ENCODE results near the gene SPIRE1.
"Not testable (repeated sequence)": the region's sequence is repeated elsewhere in the genome, so short reads cannot be mapped to it uniquely, and the experiment has no call there.

Gene SPIRE1

GRCh38 chr18:12416098-12416729 lies 241.7 kb downstream of the SPIRE1 start:
- no peak for DNase-seq (ENCODE audit: low spot score)

- DNase-seq (ENCODE audit: low spot score), result no peak
These were observed 246.5 kb downstream of the SPIRE1 start for GRCh38 chr18:12411456-12411855.

- not testable (repeated sequence) for DNase-seq (ENCODE audit: low spot score)
These were observed 247.2 kb downstream of the SPIRE1 start for GRCh38 chr18:12410747-12411146.

GRCh38 chr18:12410081-12410481 lies 247.8 kb downstream of the SPIRE1 start:
- DNase-seq (ENCODE audit: low spot score), result peak; percentile 21

- DNase-seq (ENCODE audit: low spot score), result peak; percentile 45
These were observed 248.4 kb downstream of the SPIRE1 start for GRCh38 chr18:12409469-12409868.

- peak; percentile 24 for DNase-seq (ENCODE audit: low spot score)
These were observed 249.5 kb downstream of the SPIRE1 start for GRCh38 chr18:12408247-12408869.

- no peak for DNase-seq (ENCODE audit: low spot score)
These were observed 251.4 kb downstream of the SPIRE1 start for GRCh38 chr18:12406371-12407111.

GRCh38 chr18:12405066-12405465 lies 252.8 kb downstream of the SPIRE1 start:
- no peak for DNase-seq (ENCODE audit: low spot score)

GRCh38 chr18:12403601-12404506 lies 254.1 kb downstream of the SPIRE1 start:
- peak; percentile 93 for DNase-seq (ENCODE audit: low spot score)

GRCh38 chr18:12401881-12402280 lies 256.0 kb downstream of the SPIRE1 start:
- DNase-seq (ENCODE audit: low spot score), result no peak

GRCh38 chr18:12399231-12399630 lies 258.7 kb downstream of the SPIRE1 start:
- no peak for DNase-seq (ENCODE audit: low spot score)

- no peak for DNase-seq (ENCODE audit: low spot score)
These were observed 259.3 kb downstream of the SPIRE1 start for GRCh38 chr18:12398625-12399024.

GRCh38 chr18:12397793-12398192 lies 260.1 kb downstream of the SPIRE1 start:
- DNase-seq (ENCODE audit: low spot score), result no peak

- DNase-seq (ENCODE audit: low spot score), result no peak
These were observed 260.7 kb downstream of the SPIRE1 start for GRCh38 chr18:12397254-12397653.

Measured in kidney tubule cell (primary cell).